ENCODE data around the gene PSMD12.

The PSMD12 gene

DNA sequence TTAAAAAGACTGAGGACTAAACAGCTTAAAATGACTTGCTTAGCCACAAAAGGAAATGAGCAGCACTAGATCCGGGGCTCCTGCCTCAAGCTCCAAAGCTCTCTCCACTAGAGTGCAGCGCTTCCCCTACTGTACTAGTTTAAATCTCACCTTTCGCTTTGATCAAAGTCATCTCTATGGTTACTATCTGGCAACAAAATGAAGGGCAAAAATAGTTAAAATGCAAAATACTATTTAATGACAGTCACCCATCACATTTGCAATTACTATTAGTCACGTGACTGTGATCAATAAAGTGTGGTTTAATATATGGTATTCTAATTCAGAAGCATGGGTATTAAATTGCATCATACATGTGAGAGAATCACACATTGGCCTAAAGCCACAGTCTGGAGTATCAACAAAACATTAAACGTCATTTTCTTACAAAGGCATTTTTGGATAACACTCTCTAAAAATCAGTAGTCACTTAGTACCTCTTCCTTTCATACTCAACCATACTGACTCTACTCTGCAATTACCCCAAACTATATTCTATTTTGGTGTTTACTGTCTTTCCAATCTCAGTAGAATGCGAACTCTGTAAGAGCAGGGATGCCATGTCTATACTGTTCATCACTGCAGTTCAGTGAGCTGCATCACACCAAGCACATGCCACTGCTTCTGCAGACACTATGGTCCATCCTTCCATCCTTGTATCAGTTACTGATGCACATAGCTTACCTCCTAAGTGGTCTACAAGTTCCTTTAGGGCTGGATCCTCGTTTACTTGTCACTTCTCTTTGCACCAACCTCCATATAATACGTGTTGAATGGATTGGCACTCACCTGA is 6.2 kb downstream of the PSMD12 start:
- H3K4me3 ChIP-seq (ENCODE audit: control insufficient read depth, low read depth, low read length): no peak overlapping the region
- TF ChIP-seq, protein P1, sequence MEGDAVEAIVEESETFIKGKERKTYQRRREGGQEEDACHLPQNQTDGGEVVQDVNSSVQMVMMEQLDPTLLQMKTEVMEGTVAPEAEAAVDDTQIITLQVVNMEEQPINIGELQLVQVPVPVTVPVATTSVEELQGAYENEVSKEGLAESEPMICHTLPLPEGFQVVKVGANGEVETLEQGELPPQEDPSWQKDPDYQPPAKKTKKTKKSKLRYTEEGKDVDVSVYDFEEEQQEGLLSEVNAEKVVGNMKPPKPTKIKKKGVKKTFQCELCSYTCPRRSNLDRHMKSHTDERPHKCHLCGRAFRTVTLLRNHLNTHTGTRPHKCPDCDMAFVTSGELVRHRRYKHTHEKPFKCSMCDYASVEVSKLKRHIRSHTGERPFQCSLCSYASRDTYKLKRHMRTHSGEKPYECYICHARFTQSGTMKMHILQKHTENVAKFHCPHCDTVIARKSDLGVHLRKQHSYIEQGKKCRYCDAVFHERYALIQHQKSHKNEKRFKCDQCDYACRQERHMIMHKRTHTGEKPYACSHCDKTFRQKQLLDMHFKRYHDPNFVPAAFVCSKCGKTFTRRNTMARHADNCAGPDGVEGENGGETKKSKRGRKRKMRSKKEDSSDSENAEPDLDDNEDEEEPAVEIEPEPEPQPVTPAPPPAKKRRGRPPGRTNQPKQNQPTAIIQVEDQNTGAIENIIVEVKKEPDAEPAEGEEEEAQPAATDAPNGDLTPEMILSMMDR (IDR thresholded peaks at IDR 0.05; ENCODE audit: control insufficient read depth, insufficient read depth, low read depth, low read length, missing control alignments): peak; percentile 23
- DNase-seq (ENCODE audit: low read depth): no peak

DNA sequence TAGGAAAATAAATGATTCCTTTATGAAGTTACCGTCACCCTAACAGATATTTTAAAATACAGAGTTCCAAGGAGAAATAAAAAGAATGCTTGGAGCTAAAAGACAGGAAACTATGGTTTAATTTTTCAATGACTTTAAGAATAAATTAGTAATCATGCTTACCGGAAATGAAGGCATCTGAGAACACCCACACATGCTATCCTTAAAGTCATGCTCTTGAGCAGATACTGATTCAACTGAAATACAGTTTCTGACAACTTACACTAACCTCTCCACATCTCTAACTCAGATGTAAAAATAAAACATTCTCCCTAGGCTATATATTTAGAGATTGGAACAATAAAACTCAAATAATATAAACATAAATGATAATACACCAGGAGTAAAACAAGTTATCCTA is 7.8 kb downstream of the PSMD12 start:
- no peak for DNase-seq (ENCODE audit: low read depth)
- H3K4me3 ChIP-seq (ENCODE audit: control insufficient read depth, low read depth, low read length): no peak overlapping the region
- TF ChIP-seq, protein P1 (IDR thresholded peaks at IDR 0.05; ENCODE audit: control insufficient read depth, insufficient read depth, low read depth, low read length, missing control alignments): no peak

DNA sequence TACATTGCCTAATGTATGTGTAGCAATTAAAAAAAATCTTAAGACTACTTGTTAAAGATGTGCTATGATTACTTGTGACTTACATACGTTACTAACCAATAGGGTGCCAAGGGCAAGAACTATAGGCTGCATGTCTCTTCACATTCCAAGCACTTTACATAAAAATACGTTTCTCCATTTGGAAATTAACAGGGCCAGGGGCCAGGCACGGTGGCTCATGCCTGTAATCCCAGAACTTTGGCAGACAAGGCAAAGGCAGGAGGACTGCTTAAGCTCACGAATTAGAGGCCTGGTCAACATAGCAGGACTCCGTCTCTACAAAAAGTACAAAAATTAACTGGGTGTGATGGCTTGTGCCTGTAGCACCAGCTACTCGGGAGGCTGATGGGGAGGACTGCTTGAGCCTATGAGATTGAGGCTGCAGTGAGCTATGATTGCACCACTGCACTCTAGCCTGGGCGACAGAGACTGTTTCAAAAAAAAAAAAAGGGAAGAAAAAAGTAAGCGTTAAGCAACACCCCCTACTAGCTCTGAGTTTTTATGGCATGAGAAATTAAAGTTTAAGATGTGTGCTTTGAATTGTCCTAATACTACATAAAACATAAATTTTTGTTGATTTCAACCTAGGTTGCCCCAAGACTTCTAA is 12.3 kb downstream of the PSMD12 start:
- H3K4me3 ChIP-seq (ENCODE audit: control insufficient read depth, low read depth, low read length): no peak overlapping the region
- TF ChIP-seq, protein P1 (IDR thresholded peaks at IDR 0.05; ENCODE audit: control insufficient read depth, insufficient read depth, low read depth, low read length, missing control alignments): no peak
- DNase-seq (ENCODE audit: low read depth): no peak

DNA sequence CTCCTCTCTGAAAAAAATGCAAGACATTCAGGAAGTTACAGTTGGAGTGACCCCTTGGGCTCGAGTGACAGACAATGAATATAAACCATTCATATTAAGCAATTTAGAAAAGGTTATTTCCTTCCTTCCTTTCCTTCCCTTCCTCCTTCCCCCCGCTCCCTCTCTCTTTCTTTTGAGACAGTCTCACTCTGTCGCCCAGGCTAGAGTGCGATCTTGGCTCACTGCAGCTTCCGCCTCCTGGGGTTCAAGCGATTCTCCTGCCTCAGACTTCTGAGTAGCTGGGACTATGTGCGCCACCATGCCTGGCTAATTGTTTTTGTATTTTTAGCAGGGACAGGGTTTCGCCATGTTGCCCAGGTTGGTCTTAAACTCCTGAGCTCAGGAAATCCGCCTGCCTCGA is 13.2 kb downstream of the PSMD12 start:
- TF ChIP-seq, protein P1 (IDR thresholded peaks at IDR 0.05; ENCODE audit: control insufficient read depth, insufficient read depth, low read depth, low read length, missing control alignments): no peak
- no peak overlapping the region for H3K4me3 ChIP-seq (ENCODE audit: control insufficient read depth, low read depth, low read length)
- DNase-seq (ENCODE audit: low read depth): no peak

DNA sequence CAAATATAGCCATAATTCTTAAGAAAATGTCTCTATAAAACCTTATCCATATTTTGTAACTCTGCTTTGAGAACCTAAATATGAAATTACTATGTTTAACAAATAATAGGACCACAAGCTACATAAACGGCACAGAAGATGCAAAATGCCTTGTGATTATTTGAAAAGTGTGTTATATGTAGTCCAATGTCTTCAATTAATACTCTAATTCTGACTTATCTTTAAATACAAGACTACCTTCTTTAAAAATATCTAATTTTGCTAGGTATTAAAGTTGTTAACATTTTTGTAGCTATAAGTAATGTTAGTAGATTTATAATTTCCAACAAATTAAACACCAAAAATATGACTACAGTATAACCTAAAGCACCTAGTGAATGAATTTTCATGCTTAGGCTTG is 17.0 kb downstream of the PSMD12 start:
- DNase-seq (ENCODE audit: low read depth): no peak

DNA sequence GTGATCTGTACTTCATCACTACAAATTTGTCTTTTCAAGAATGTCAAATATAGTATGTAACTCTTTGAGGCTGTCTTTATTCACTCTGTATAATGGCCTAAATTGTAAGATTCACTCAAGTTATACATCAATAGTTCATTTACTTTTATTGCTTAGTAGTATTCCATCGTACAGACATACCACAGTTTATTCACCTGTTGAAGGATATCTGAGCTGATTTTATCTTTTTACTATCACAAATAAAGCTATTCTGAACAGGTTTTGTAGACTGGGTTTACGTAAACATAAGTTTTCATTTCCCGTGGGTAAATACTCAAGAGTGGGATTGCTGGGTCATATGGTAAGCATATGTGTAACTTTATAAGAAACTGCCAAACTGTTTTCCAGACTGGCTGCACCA is 18.6 kb downstream of the PSMD12 start:
- no peak for DNase-seq (ENCODE audit: low read depth)
- TF ChIP-seq, protein P1 (IDR thresholded peaks at IDR 0.05; ENCODE audit: control insufficient read depth, insufficient read depth, low read depth, low read length, missing control alignments): no peak
- H3K4me3 ChIP-seq (ENCODE audit: control insufficient read depth, low read depth, low read length): no peak overlapping the region

More for the DNA sequence above, 17.0 kb downstream of the PSMD12 start:
- H3K4me3 ChIP-seq (ENCODE audit: control insufficient read depth, low read depth, low read length): no peak overlapping the region
- TF ChIP-seq, protein P1 (IDR thresholded peaks at IDR 0.05; ENCODE audit: control insufficient read depth, insufficient read depth, low read depth, low read length, missing control alignments): no peak
